Activated CD4-positive, alpha-beta T cell treated with anti-CD3 and anti-CD28 coated beads for 36 hours (primary cell): ENCODE results near the gene TAS2R10. TPM values are rescaled to one million over a fixed set of nuclear protein-coding genes. Genes with fewer than 3 reads are reported as not detected.

Experiments
- total RNA-seq, 2 experiments: library from RNA; stranded (reverse); gene quantifications; one replicate each; pipeline ENCODE4 v1.2.3, GENCODE V29; 2021

TAS2R10 gene
- total RNA-seq, 2 experiments from 2014 or later = not detected

Other genes starting within 250 kb of the TAS2R10 start
- gene MAGOHB, start 212.7 kb downstream of the TAS2R10 start, total RNA-seq = 10 to 100 TPM; 66.3 to 89.3 TPM
- not detected for gene STYK1, start 152.3 kb downstream of the TAS2R10 start, total RNA-seq
- gene YBX3, start 103.0 kb downstream of the TAS2R10 start, total RNA-seq = 100 to 1,000 TPM; 157 to 175 TPM
- not detected for gene TAS2R7, start 23.7 kb downstream of the TAS2R10 start, total RNA-seq
- not detected for gene TAS2R8, start 19.1 kb downstream of the TAS2R10 start, total RNA-seq
- gene TAS2R9, start 16.2 kb downstream of the TAS2R10 start, total RNA-seq = not detected
- gene PRR4, start 23.1 kb upstream of the TAS2R10 start, total RNA-seq = 1 to 10 TPM; 1.3 to 2.1 TPM
- gene PRH1, start 57.9 kb upstream of the TAS2R10 start, total RNA-seq = 10 to 100 TPM; 11.0 to 12.7 TPM
- gene TAS2R13, start 83.2 kb upstream of the TAS2R10 start, total RNA-seq = under 1 TPM; 0.27 to 0.35 TPM
- not detected for gene PRH2, start 102.9 kb upstream of the TAS2R10 start, total RNA-seq
- gene TAS2R14, start 112.9 kb upstream of the TAS2R10 start, total RNA-seq = 1 to 10 TPM in 1 of 2 experiments, under 1 TPM in 1; 0.94 to 1.1 TPM
- gene TAS2R50, start 160.6 kb upstream of the TAS2R10 start, total RNA-seq = under 1 TPM; 0.30 to 0.53 TPM
- 1 to 10 TPM; 1.2 to 1.4 TPM for gene TAS2R20, start 171.9 kb upstream of the TAS2R10 start, total RNA-seq
- 1 to 10 TPM; 1.2 to 1.6 TPM for gene TAS2R19, start 196.3 kb upstream of the TAS2R10 start, total RNA-seq
- gene TAS2R31, start 205.0 kb upstream of the TAS2R10 start, total RNA-seq = 1 to 10 TPM in 1 of 2 experiments, under 1 TPM in 1; 0.44 to 1.6 TPM
- gene TAS2R46, start 235.9 kb upstream of the TAS2R10 start, total RNA-seq = under 1 TPM in 1 of 2 experiments, not detected in 1; 0.46 TPM